ENCODE data around the gene ARHGAP8.
A peak's percentile ranks its signal among the peaks of the same experiment; 100 is the strongest.

The ARHGAP8 gene

GRCh38 chr22:44752285-44753188, at the start of gene ARHGAP8:
Gene ARHGAP8, plus strand, starts transcription at chr22:44752575. Its CDS starts 33,953 bp downstream, at chr22:44786528.
- DNase-seq: no peak

- no peak for DNase-seq
Measured at GRCh38 chr22:44703255-44703870, 49.0 kb upstream of the ARHGAP8 start.

- DNase-seq: no peak
Measured at GRCh38 chr22:44704159-44705021, 48.0 kb upstream of the ARHGAP8 start.

- no peak for DNase-seq
Measured at GRCh38 chr22:44705022-44705297, 47.4 kb upstream of the ARHGAP8 start.

GRCh38 chr22:44706488-44706887, 45.9 kb upstream of the ARHGAP8 start:
- no peak for DNase-seq

GRCh38 chr22:44707178-44707577, 45.2 kb upstream of the ARHGAP8 start:
- DNase-seq: no peak

GRCh38 chr22:44707752-44708151, 44.6 kb upstream of the ARHGAP8 start:
- peak; percentile 26 for DNase-seq

- DNase-seq: no peak
Measured at GRCh38 chr22:44709881-44710392, 42.4 kb upstream of the ARHGAP8 start.

GRCh38 chr22:44710474-44711240, 41.7 kb upstream of the ARHGAP8 start:
- DNase-seq: no peak

GRCh38 chr22:44711241-44711560, 41.2 kb upstream of the ARHGAP8 start:
- DNase-seq: no peak

- no peak for DNase-seq
Measured at GRCh38 chr22:44711690-44712555, 40.5 kb upstream of the ARHGAP8 start.

- DNase-seq: no peak
Measured at GRCh38 chr22:44712962-44713361, 39.4 kb upstream of the ARHGAP8 start.

- DNase-seq: no peak
Measured at GRCh38 chr22:44714703-44715350, 37.5 kb upstream of the ARHGAP8 start.

GRCh38 chr22:44718418-44718817, 34.0 kb upstream of the ARHGAP8 start:
- no peak for DNase-seq

- no peak for DNase-seq
Measured at GRCh38 chr22:44719586-44720368, 32.6 kb upstream of the ARHGAP8 start.

- peak; percentile 33 for DNase-seq
Measured at GRCh38 chr22:44721213-44721612, 31.2 kb upstream of the ARHGAP8 start.

GRCh38 chr22:44722611-44723010, 29.8 kb upstream of the ARHGAP8 start:
- no peak for DNase-seq

GRCh38 chr22:44723801-44724200, 28.6 kb upstream of the ARHGAP8 start:
- DNase-seq: peak; percentile 44

GRCh38 chr22:44724416-44724815, 28.0 kb upstream of the ARHGAP8 start:
- no peak for DNase-seq

GRCh38 chr22:44724859-44725258, 27.5 kb upstream of the ARHGAP8 start:
- DNase-seq: no peak
